ENCODE measurements around the gene TAF3. TPM values are rescaled to one million over a fixed set of nuclear protein-coding genes. Genes with fewer than 3 reads are reported as not detected.
A peak's percentile ranks its signal among the peaks of the same experiment; 100 is the strongest.

The TAF3 gene
- total RNA-seq, 1 donor from 2014 or later, result 12.6 TPM

DNA sequence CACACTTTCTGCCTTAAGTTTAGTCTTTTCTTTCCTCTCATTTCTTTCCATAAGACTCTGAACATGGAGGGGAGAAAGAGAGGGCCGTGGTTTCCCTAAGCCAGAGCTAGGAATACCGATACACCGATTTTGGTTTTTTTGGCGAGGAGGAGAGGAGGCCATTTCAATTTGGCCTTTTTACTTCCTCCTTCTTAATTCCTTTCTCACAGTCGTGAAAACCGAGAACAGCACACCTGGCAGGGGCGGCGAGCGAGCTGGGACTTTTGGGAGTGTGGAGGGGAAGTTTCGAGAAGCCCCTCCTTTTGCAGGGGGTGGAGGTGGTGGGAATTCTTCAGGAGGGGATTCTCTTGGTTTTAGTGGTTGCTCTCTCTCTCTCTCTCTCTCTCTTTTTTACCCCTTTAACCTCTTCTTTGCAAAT lies 242.4 kb downstream of the TAF3 start:
- DNase-seq (no peak), ATAC-seq (ENCODE audit: low read depth) (no peak)
- H3K9me3 Mint-ChIP-seq, result no peaks in the 10 kb centered on the region
- peaks cover 32% of the 10 kb centered on the region for H3K4me1 Mint-ChIP-seq
- ChIA-PET CTCF (no interaction called here), POLR2A (no interaction called here)
- intact Hi-C loops (cut with micrococcal nuclease), result no loop called here
- peak overlapping the region; percentile 70 for H3K27ac Mint-ChIP-seq
- no peaks in the 10 kb centered on the region for H3K36me3 Mint-ChIP-seq (ENCODE audit: low read depth)
- TF ChIP-seq, protein P1, sequence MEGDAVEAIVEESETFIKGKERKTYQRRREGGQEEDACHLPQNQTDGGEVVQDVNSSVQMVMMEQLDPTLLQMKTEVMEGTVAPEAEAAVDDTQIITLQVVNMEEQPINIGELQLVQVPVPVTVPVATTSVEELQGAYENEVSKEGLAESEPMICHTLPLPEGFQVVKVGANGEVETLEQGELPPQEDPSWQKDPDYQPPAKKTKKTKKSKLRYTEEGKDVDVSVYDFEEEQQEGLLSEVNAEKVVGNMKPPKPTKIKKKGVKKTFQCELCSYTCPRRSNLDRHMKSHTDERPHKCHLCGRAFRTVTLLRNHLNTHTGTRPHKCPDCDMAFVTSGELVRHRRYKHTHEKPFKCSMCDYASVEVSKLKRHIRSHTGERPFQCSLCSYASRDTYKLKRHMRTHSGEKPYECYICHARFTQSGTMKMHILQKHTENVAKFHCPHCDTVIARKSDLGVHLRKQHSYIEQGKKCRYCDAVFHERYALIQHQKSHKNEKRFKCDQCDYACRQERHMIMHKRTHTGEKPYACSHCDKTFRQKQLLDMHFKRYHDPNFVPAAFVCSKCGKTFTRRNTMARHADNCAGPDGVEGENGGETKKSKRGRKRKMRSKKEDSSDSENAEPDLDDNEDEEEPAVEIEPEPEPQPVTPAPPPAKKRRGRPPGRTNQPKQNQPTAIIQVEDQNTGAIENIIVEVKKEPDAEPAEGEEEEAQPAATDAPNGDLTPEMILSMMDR (IDR thresholded peaks at IDR 0.05), result no peak
- H3K4me3 Mint-ChIP-seq, result peak overlapping the region; percentile 77
- H3K27me3 Mint-ChIP-seq, result peaks cover 57% of the 10 kb centered on the region

DNA sequence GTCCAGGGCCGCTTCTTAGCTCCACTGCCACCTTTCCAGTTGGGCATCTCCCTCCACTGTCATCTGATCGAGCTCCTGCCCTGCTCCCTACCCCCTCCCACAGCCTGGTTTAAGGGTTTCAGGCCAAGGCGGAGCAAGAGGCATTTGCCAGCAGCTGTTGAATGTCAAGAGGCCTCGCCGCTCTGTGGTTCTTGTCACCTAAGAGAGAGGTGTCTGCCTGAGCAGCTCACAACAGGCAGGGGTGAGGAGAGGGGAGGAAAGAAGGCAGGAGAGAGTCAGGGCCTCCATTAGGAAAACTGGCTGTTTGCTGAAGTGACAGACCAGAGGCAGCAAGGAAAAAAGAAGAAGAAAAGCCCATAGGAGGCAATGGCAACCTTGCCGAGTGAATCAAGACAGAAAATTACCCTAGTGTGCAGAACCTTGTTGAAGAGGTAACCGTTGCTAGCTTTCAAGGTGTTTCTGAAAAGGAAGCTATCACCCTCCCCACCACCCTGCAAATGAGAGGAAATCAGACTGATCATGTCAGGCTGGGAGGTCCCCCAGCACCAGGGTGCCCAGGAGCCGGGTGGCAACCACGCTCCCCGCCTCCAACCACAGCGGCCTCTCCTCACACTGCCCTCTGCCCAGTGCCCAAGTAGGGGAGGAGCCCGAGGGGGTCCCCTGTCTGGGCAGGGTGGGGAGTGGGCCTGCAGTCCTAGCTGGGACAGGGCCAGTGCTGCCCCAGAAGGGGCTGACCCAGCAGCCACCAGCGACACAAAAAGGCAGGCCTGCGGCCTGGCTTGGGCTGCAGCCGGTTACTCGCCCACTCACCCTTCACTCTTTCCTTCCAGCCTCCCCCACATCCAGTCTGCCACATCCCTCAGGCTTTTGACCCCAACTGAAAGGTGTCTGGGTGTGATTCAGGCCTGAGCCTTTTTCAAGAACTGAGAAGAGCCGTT lies 243.2 kb downstream of the TAF3 start:
- Mint-ChIP-seq H3K9me3 (no peaks in the 10 kb centered on the region), H3K27ac (no peak overlapping the region), H3K36me3 (ENCODE audit: low read depth) (no peaks in the 10 kb centered on the region), H3K4me1 (peaks cover 29% of the 10 kb centered on the region), H3K27me3 (peaks cover 63% of the 10 kb centered on the region), H3K4me3 (no peak overlapping the region)
- DNase-seq (no peak), ATAC-seq (ENCODE audit: low read depth) (no peak)
- intact Hi-C loops (cut with micrococcal nuclease), result no loop called here
- CTCF ChIA-PET, result no interaction called here
- POLR2A ChIA-PET, result no interaction called here
- TF ChIP-seq, protein P1 (IDR thresholded peaks at IDR 0.05), result no peak

DNA sequence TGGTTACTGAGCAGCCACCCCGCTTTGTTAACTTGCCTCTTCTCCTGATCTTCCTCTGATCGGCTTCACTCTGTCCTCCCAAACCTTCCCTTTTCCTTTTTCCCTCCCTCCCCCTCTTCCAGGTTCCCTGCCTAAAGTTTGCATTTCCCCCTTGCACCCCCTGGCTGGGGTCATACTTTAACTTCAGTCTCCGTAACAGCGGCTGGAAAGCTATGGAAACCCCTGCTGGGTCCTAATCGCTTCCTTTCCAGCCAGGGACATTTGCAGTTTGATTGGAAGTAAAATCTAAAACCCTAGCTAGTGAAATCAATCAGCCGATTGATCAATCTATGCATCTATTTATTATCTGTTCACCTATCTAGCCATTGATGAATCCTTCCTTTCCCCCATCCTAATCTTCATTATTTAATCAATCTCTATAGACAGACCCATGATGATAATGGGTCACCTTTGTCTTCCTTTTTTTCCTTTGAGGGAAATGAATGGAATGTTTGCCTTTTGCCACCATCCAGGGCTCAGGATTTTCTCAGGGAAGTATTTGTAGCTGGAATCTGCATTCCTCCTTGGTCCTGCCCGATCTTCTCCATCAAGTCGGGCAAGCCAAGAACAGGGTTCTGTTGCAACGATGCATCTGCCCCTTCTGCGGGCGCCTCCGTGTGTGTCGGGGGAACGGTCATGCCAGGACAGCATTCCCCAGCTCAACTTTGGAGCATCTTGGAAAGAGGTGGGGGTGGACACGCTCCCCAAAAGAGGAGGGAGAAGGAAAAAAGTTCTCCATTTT lies 245.0 kb downstream of the TAF3 start:
- DNase-seq (no peak), ATAC-seq (ENCODE audit: low read depth) (no peak)
- ChIA-PET CTCF (no interaction called here), POLR2A (interaction anchor here (0.6 kb wide), 1 partner anchor 9 kb away, joined by 7 read pairs; the partner anchor contains the start of gene GATA3)
- Mint-ChIP-seq H3K36me3 (ENCODE audit: low read depth) (no peaks in the 10 kb centered on the region), H3K4me1 (peaks cover 20% of the 10 kb centered on the region), H3K9me3 (no peaks in the 10 kb centered on the region), H3K4me3 (no peak overlapping the region), H3K27ac (no peak overlapping the region), H3K27me3 (peaks cover 55% of the 10 kb centered on the region)
- TF ChIP-seq, protein P1 (IDR thresholded peaks at IDR 0.05), result no peak
- intact Hi-C loops (cut with micrococcal nuclease), result no loop called here

DNA sequence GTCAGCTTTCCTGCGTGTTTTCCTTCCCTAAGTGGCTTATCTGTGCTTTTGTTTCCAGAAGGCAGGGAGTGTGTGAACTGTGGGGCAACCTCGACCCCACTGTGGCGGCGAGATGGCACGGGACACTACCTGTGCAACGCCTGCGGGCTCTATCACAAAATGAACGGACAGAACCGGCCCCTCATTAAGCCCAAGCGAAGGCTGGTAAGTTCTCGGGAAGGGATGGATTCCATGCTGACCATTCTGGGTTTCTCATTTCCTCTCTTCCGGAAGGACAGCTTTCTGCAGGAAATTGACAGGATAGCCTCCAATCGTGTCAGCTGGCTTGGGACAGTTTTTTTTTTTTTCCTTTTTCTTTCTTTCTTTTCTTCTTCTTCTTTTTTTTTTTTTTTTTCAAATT lies 245.6 kb downstream of the TAF3 start:
- no peak overlapping the region for H3K4me3 Mint-ChIP-seq
- POLR2A ChIA-PET, result interaction anchor here (0.6 kb wide), 1 partner anchor 10 kb away, joined by 7 read pairs; the partner anchor contains the start of gene GATA3
- TF ChIP-seq, protein P1 (IDR thresholded peaks at IDR 0.05), result no peak
- ATAC-seq (ENCODE audit: low read depth) (no peak), DNase-seq (no peak)
- CTCF ChIA-PET, result no interaction called here
- peaks cover 20% of the 10 kb centered on the region for H3K4me1 Mint-ChIP-seq
- intact Hi-C loops (cut with micrococcal nuclease), result no loop called here
- no peak overlapping the region for H3K27ac Mint-ChIP-seq
- H3K27me3 Mint-ChIP-seq, result peaks cover 56% of the 10 kb centered on the region
- no peaks in the 10 kb centered on the region for H3K9me3 Mint-ChIP-seq
- no peaks in the 10 kb centered on the region for H3K36me3 Mint-ChIP-seq (ENCODE audit: low read depth)

DNA sequence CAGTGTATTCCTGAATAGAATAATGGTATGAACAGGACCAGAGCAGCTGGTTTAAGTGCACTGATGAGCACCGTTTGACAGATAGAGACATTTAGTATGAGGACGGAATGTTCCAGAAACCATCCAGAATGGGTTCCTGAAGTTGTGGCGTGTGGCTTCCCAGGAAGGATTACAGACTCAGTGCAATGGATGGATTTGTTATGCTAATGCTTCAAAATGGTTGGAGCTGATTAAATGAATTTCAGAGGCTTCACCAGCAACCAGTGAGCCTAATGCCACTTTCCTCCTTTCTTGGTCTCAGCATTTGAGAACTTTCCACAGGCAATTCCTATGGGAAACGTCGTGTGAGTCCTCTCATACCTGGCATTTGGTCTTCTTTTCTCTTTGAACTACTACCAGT lies 246.1 kb downstream of the TAF3 start:
- ChIA-PET POLR2A (interaction anchor here (0.7 kb wide), 1 partner anchor 24 kb away, joined by 4 read pairs; no protein-coding TSS in a partner anchor), CTCF (no interaction called here)
- no peaks in the 10 kb centered on the region for H3K9me3 Mint-ChIP-seq
- ATAC-seq (ENCODE audit: low read depth) (no peak), DNase-seq (no peak)
- H3K36me3 Mint-ChIP-seq (ENCODE audit: low read depth), result no peaks in the 10 kb centered on the region
- H3K4me3 Mint-ChIP-seq, result no peak overlapping the region
- peaks cover 55% of the 10 kb centered on the region for H3K27me3 Mint-ChIP-seq
- intact Hi-C loops (cut with micrococcal nuclease), result no loop called here
- H3K4me1 Mint-ChIP-seq, result peaks cover 20% of the 10 kb centered on the region
- TF ChIP-seq, protein P1 (IDR thresholded peaks at IDR 0.05), result no peak
- no peak overlapping the region for H3K27ac Mint-ChIP-seq

All from activated B cell treated with CpG ODN at 0.5 μM for 24 hours (primary cell).